HEK293 (cell line): ENCODE measurements around the gene ADORA3.

Source experiments
- CTCF ChIA-PET: fragments of 350-600 bp; formaldehyde crosslinking; extraction: SDS; loops from one replicate; lab custom pipeline; 2021; ENCODE audit warnings: antibody characterized with exemption; lab: Yijun Ruan, JAX
- POLR2A ChIA-PET: fragments of 300-600 bp; formaldehyde crosslinking; extraction: SDS; loops from one replicate; lab custom pipeline; 2020; ENCODE audit warnings: antibody characterized with exemption, inconsistent platforms; lab: Yijun Ruan, JAX
- H3K27ac ChIP-seq: fragments of 200-500 bp; sonication (Bioruptor generic); 2 replicates; pipeline ENCODE4 v1.5.1; 2014; ENCODE audit warnings: low read depth, low read length, control low read depth, inconsistent platforms; ENCODE audit errors: extremely low read depth
- H3K36me3 ChIP-seq, 2 experiments: fragments of 200-500 bp in 1 of 2; sonication (Bioruptor generic) in 1 of 2; 1 replicate in 1 of 2; 2 replicates in 1 of 2; pipeline ENCODE4 v1.5.1; 2014 to 2017; ENCODE audit warnings: inconsistent platforms in 2 of 2, low read length in 2 of 2; ENCODE audit not compliant: control insufficient read depth in 2 of 2, insufficient read depth in 1 of 2
- H3K4me1 ChIP-seq: fragments of 200-500 bp; sonication (Bioruptor generic); 2 replicates; pipeline ENCODE4 v1.5.1; 2014; ENCODE audit warnings: mild to moderate bottlenecking, low read length, inconsistent platforms; ENCODE audit not compliant: control insufficient read depth, insufficient read depth
- H3K4me3 ChIP-seq: 2 replicates; pipeline ENCODE4 v1.5.1; 2011; ENCODE audit warnings: low read depth, mild to moderate bottlenecking, control low read depth, low read length, moderate library complexity
- H3K9me3 ChIP-seq: fragments of 200-500 bp; sonication (Bioruptor generic); 2 replicates; pipeline ENCODE4 v1.5.1; 2014; ENCODE audit warnings: low read depth, low read length, inconsistent platforms; ENCODE audit not compliant: control insufficient read depth, insufficient read depth
- AEBP2 ChIP-seq: fragments of 450-650 bp; formaldehyde crosslinking; IDR thresholded peaks from 2 replicates; pipeline ENCODE4 v1.5.1; 2016; ENCODE audit warnings: missing biosample characterization, missing genetic modification characterization, borderline replicate concordance
- GLI4 ChIP-seq: fragments of 450-650 bp; formaldehyde crosslinking; IDR thresholded peaks from 2 replicates; pipeline ENCODE4 v1.5.1; 2016; ENCODE audit warnings: missing biosample characterization, missing genetic modification characterization
- GLIS1 ChIP-seq: fragments of 450-650 bp; formaldehyde crosslinking; IDR thresholded peaks from 2 replicates; pipeline ENCODE4 v1.5.1; 2016; ENCODE audit warnings: missing biosample characterization, missing genetic modification characterization
- HOXC10 ChIP-seq: sonication (generic); formaldehyde crosslinking; IDR thresholded peaks from 2 replicates; pipeline ENCODE4 v1.8.1; 2023; ENCODE audit warnings: mild to moderate bottlenecking, missing genetic modification reagents
- ZBTB11 ChIP-seq: fragments of 450-650 bp; formaldehyde crosslinking; conservative IDR thresholded peaks from 2 replicates; pipeline ENCODE4 v1.5.1; 2016; ENCODE audit warnings: low read depth, missing biosample characterization, missing genetic modification characterization
- ZBTB26 ChIP-seq: fragments of 450-650 bp; formaldehyde crosslinking; optimal IDR thresholded peaks from 2 replicates; pipeline ENCODE3; 2016; ENCODE audit warnings: missing biosample characterization, mild to moderate bottlenecking, missing genetic modification characterization
- ZBTB7A ChIP-seq: fragments of 450-650 bp; formaldehyde crosslinking; IDR thresholded peaks from 2 replicates; pipeline ENCODE4 v1.5.1; 2016; ENCODE audit warnings: low read depth, missing biosample characterization, missing genetic modification characterization
- ZBTB8A ChIP-seq: fragments of 450-650 bp; formaldehyde crosslinking; IDR thresholded peaks from 2 replicates; pipeline ENCODE4 v1.5.1; 2016; ENCODE audit warnings: missing biosample characterization, missing genetic modification characterization
- ZNF184 ChIP-seq: fragments of 450-650 bp; IDR thresholded peaks from 2 replicates; pipeline ENCODE4 v1.5.1; 2018; ENCODE audit warnings: missing biosample characterization, mild to moderate bottlenecking, missing genetic modification characterization
- ZNF239 ChIP-seq: fragments of 450-650 bp; formaldehyde crosslinking; IDR thresholded peaks from 2 replicates; pipeline ENCODE4 v1.5.1; 2016; ENCODE audit warnings: missing biosample characterization, missing genetic modification characterization
- ZNF362 ChIP-seq: fragments of 450-650 bp; formaldehyde crosslinking; IDR thresholded peaks from 2 replicates; pipeline ENCODE4 v1.5.1; 2016; ENCODE audit warnings: missing biosample characterization, missing genetic modification characterization
- ZNF416 ChIP-seq: fragments of 450-650 bp; formaldehyde crosslinking; IDR thresholded peaks from 2 replicates; pipeline ENCODE4 v1.5.1; 2016; ENCODE audit warnings: missing biosample characterization, missing genetic modification characterization
- ZNF488 ChIP-seq: fragments of 450-650 bp; formaldehyde crosslinking; IDR thresholded peaks from 2 replicates; pipeline ENCODE4 v1.5.1; 2016; ENCODE audit warnings: missing biosample characterization, missing genetic modification characterization
- ZNF521 ChIP-seq: fragments of 450-650 bp; formaldehyde crosslinking; IDR thresholded peaks from 2 replicates; pipeline ENCODE4 v1.5.1; 2017; ENCODE audit warnings: missing biosample characterization, mild to moderate bottlenecking, missing genetic modification characterization
- ZNF529 ChIP-seq: fragments of 450-650 bp; formaldehyde crosslinking; IDR thresholded peaks from 2 replicates; pipeline ENCODE4 v1.5.1; 2017; ENCODE audit warnings: missing genetic modification characterization, missing biosample characterization; ENCODE audit not compliant: insufficient replicate concordance
- ZNF558 ChIP-seq: fragments of 450-650 bp; formaldehyde crosslinking; IDR thresholded peaks from 2 replicates; pipeline ENCODE4 v1.5.1; 2016; ENCODE audit warnings: missing biosample characterization, missing genetic modification characterization
- ZNF623 ChIP-seq: fragments of 450-650 bp; formaldehyde crosslinking; IDR thresholded peaks from 2 replicates; pipeline ENCODE4 v1.5.1; 2016; ENCODE audit warnings: missing biosample characterization, missing genetic modification characterization
- ZNF658 ChIP-seq: fragments of 450-650 bp; formaldehyde crosslinking; IDR thresholded peaks from 2 replicates; pipeline ENCODE4; 2016; ENCODE audit warnings: missing biosample characterization, missing genetic modification characterization
- ZNF791 ChIP-seq: fragments of 450-650 bp; formaldehyde crosslinking; IDR thresholded peaks from 2 replicates; pipeline ENCODE4 v1.5.1; 2016; ENCODE audit warnings: missing biosample characterization, missing genetic modification characterization
- ZSCAN5A ChIP-seq: fragments of 450-650 bp; formaldehyde crosslinking; IDR thresholded peaks from 2 replicates; pipeline ENCODE4 v1.5.1; 2016; ENCODE audit warnings: missing biosample characterization, missing genetic modification characterization

ADORA3 gene

GRCh38 chr1:111513410-111514020, 10.1 kb upstream of the ADORA3 start:
- no peak for TF ChIP-seq ZNF362 (tag by site-specific recombination)
- no peak for TF ChIP-seq GLIS1
- TF ChIP-seq ZNF791 (tag by site-specific recombination), result no peak
- TF ChIP-seq ZNF521, result no peak
- no peak for TF ChIP-seq ZNF558 (tag by site-specific recombination)
- Histone ChIP-seq H3K27ac (no peak overlapping the region), H3K4me1 (no peaks in the 10 kb centered on the region), H3K4me3 (no peak overlapping the region), H3K9me3 (no peaks in the 10 kb centered on the region), H3K36me3 (no peaks in the 10 kb centered on the region)
- ChIA-PET POLR2A (interaction anchor here (0.7 kb wide), 1 partner anchor 21 kb away, joined by 3 read pairs; no protein-coding TSS in a partner anchor), CTCF (no interaction called here)

- H3K4me1 ChIP-seq, result no peaks in the 10 kb centered on the region
- ChIA-PET CTCF (no interaction called here), POLR2A (no interaction called here)
- no peak overlapping the region for H3K4me3 ChIP-seq
- H3K27ac ChIP-seq, result no peak overlapping the region
- H3K9me3 ChIP-seq, result no peaks in the 10 kb centered on the region
- TF ChIP-seq ZNF791 (tag by site-specific recombination), result no peak
- TF ChIP-seq ZNF239 (tag by site-specific recombination), result no peak
- TF ChIP-seq ZNF529, result no peak
- no peak for TF ChIP-seq ZNF658 (tag by site-specific recombination)
- TF ChIP-seq ZBTB7A (tag by site-specific recombination), result no peak
- no peak for TF ChIP-seq ZNF558 (tag by site-specific recombination)
- no peak for TF ChIP-seq ZBTB8A (tag by site-specific recombination)
- no peak for TF ChIP-seq ZNF184 (tag by site-specific recombination)
- TF ChIP-seq ZNF623, result no peak
- no peak for TF ChIP-seq ZBTB26 (tag by site-specific recombination)
- TF ChIP-seq HOXC10, result no peak
- H3K36me3 ChIP-seq, result no peaks in the 10 kb centered on the region
Measured at GRCh38 chr1:111512931-111513330, 9.5 kb upstream of the ADORA3 start.

- Histone ChIP-seq H3K36me3 (no peaks in the 10 kb centered on the region), H3K9me3 (no peaks in the 10 kb centered on the region), H3K4me3 (no peak overlapping the region), H3K27ac (no peak overlapping the region), H3K4me1 (no peaks in the 10 kb centered on the region)
- POLR2A ChIA-PET, result no interaction called here
- CTCF ChIA-PET, result no interaction called here
- TF ChIP-seq ZSCAN5A (tag by site-specific recombination), result no peak
- no peak for TF ChIP-seq ZBTB11
- TF ChIP-seq GLI4 (tag by site-specific recombination), result no peak
- TF ChIP-seq ZNF488 (tag by site-specific recombination), result no peak
- TF ChIP-seq ZNF416 (tag by site-specific recombination), result no peak
- no peak for TF ChIP-seq AEBP2 (tag by site-specific recombination)
Measured at GRCh38 chr1:111512132-111512889, 8.9 kb upstream of the ADORA3 start.
